HTR-8/SVneo (cell line): Measurements from ENCODE around the gene DENND2D.

ENCODE experiments used
- DNase-seq: peaks from one replicate; pipeline ENCODE4 v3.0.0; 2011; ENCODE audit warnings: low spot score, mixed read lengths; ENCODE audit not compliant: insufficient read length
- FAIRE-seq: peaks from 2 replicates; lab custom pipeline; 2011; peaks lifted over from hg19 to GRCh38; lab: Jason Lieb, UNC

DENND2D gene

GRCh38 chr1:111199881-111200801 is at the start of gene DENND2D:
Gene DENND2D, minus strand, starts transcription at chr1:111200646. Its CDS starts 187 bp downstream, at chr1:111200459.
- no peak for DNase-seq
- no peak for FAIRE-seq

DNA sequence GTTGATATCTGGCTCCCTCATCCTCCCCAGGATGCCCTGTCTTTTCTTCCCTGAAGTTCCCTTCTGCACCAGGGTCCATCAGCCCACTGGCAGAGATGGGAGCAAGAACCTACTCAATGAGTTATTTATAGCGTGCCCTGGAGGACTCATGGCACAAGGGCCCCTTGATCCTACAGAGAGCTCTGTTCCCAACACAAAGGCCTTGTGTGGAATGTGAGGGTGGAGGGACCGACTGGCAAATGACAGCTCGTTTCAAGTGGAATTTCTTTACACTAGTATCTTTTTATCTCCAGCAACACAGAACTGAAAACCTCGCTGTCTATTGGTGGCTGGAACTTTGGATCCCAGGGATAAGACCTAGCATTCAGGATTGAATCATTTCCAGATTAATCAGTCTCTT is 49.5 kb upstream of the DENND2D start:
- DNase-seq (no peak), FAIRE-seq (no peak)

DNA sequence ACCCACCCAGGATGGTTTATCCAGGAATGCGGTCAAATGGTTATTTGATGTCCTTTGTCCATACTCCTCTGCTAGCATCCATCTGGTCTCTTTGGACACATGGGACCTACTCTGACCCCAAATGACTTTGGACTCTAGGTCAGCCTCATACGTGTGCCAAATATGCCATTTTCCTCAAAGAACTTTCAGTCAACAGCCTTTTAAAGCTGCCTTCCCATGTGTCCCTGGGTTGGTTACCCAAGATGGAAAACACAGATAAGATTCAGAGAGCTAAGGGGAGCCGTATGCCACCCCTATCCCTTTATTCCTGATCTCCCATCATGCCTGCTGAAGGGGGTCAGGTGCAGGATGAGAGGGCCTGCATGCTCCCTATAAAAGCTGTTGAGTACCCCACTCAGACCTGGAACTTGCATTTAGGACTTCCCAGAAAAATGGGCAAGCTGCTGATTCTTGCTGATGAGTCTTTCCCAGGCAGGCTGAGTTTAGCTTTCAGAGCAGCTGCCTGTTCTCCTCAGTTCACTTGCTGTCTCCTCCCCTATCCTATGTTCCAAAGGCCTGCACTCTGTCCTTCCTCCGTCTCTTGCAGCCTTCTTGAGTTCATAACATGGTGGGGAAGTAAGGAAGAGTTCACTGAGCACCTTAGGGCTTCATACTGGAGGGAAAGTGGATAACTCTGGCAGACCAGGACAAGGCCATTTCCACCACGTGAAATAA is 46.8 kb upstream of the DENND2D start:
- FAIRE-seq (no peak), DNase-seq (no peak)

DNA sequence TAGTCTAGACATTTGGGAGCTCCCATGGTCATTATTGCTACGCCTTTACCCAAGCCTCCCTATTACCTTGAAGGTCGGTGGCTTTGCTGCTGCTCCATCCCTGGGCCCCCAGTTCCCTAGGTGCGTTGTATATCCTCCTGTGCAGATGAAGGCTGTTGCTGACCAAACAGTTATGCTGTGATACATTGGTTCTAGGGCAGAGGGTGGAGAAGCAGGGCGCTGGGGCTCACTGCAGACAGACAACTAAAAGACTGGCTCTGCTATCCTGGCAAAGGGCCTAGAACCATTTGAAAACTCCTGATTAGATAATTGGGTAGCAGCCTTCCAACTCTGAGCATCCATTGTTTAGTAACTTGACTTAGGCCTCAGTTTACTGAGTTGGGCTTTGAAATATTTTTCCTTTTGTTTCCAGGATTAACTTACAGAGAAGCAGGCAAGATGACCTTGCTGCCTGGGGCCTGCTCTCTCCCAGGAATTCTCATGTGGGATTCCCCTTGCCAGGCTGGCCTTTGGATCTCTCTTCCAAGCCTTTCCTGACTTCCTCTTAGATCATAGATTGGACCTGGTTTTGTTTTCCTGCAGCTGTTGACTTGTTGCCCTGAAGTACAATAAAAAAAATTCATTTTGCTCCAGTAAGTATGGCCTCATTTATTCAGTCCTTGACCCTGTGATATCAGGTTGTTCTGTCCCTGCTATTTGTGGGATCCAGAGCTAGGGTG is 42.5 kb upstream of the DENND2D start:
- DNase-seq (no peak), FAIRE-seq (no peak)

GRCh38 chr1:111241797-111242196 is 41.4 kb upstream of the DENND2D start:
- DNase-seq (no peak), FAIRE-seq (no peak)

DNA sequence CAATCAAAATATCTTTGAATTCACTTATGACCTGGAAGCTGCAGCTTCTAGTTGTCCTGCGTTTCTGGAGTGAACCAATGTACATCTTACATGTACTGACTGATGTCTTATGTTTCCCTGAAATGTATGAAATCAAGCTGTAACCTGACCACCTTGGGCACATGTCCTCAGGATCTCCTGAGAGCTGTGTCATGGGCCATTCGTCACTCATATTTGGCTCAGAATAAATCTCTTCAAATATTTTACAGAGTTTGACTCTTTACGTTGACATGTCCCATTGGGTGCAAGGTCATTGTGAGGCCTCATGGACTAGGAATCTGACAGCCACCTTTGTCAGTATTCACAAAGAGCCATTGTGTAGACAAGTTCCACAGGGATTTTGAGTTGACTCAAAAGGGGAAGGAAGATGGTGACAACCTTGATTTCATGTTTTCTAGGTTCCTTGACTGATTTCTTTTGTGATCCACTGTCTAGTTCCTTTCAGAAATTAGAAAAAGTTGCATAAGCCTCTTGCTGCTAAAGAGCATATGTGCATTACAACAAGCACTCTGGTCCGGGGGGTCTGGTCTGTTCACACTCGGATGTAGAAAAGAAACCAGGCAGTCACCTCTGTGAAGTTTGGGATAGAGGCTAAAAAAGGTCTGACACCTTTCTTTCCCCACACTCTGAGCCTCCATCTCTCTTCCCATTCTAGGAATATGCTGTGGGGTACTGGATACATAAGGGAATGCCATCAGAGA is 37.8 kb upstream of the DENND2D start:
- no peak for FAIRE-seq
- no peak for DNase-seq

GRCh38 chr1:111236806-111237205 is 36.4 kb upstream of the DENND2D start:
- no peak for FAIRE-seq

GRCh38 chr1:111236379-111236778 is 35.9 kb upstream of the DENND2D start:
- FAIRE-seq (no peak), DNase-seq (no peak)

More at GRCh38 chr1:111236806-111237205, 36.4 kb upstream of the DENND2D start:
- DNase-seq: no peak

DNA sequence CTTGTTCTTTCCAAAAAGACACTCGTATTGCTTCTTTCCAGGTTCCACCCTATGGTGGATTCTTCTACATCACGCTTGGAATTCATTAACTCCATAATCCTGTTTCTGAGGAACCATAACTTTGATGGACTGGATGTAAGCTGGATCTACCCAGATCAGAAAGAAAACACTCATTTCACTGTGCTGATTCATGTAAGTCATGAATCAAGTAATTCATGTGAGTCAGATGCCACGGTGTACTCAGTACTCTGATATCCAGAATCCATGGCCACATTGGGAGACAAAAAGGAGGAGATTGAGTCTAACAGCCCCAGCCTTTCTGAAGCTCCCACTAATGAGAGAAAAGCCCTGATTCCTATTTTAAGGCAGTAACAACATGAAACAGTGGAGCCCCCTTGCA is 34.4 kb upstream of the DENND2D start:
- FAIRE-seq (no peak), DNase-seq (no peak)

GRCh38 chr1:111234258-111234657 is 33.8 kb upstream of the DENND2D start:
- DNase-seq: no peak
- FAIRE-seq: no peak

DNA sequence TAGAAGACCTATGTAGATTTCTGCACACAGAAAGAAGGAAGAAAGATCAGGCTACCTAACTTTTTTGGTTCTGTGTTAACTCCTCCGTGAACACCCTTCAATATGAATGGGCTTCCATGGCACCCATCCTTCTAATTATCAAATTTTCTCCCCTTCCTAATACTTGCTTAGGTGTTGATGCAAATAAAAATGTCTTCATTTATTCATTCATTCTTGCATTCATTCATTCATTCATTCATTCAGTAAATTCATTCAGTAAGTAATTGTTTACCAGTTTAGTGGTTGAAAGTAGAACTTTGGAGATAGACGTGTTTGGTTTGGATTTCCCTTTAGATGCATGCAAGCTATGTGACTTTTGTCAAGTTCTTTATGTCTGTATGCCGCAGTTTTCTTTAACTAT is 31.7 kb upstream of the DENND2D start:
- FAIRE-seq (no peak), DNase-seq (no peak)

GRCh38 chr1:111228748-111229126 is 28.3 kb upstream of the DENND2D start:
- no peak for FAIRE-seq
- no peak for DNase-seq

DNA sequence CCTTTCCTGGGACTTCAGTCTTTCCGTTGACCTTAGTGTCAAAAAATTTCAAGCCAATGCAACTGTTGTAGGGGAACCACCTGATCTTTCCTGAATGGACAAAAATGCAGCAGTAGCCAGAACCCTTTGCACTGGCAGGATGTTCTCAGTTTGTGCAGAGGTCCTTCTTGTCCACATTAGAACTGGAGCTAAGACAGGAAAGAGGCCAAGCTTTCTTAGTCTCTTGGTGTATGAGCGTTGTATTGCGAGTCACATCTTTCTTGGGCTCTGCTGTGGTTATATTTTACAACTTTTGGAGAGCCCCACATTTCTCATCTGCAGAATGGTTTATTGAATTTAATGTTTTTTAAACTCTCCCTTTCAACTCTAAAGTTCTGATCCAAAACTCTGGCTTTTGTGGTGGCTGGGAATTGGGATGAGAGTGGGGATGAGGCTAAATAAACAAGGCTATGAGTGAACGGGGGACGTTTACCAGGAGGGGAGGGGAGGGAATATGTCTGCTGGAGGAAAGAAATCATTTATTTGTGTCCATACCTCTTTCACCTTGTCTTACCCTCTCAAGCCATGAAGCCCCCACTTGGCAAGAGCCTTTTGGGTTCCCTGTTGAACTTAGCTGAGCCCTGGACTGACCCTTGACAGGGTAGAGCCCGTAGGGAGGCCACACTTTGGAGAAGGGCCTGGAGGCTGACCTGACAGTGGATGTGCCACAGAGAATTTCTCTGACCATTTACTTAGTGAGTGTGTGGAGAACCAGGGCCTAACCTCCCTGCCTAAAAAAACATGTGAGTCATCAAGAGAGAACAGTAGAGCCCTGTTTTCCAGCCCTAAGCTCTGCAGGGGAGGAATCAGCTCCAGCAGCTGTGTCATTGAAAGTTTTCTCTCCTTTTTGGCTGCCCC is 27.7 kb upstream of the DENND2D start:
- DNase-seq (no peak), FAIRE-seq (no peak)

DNA sequence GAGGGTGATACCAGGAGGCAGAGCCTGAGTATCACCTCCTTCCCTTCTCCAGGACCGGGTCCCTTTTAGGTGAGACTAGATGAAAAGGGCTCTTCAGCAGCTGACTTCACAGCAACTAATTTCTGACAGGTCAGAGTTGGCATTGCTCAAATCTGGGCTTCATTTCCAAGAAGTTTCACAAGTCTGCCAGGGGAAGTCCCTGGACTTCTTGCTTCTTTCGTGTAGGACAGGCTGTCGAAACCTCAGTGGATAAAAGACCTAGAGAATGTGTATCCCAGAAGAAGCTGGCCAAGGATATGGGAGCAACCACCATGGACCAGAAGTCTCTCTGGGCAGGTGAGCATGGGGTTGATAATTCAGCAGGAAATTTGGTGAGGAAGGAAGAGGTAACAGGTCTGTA is 27.0 kb upstream of the DENND2D start, which contains the start of gene CHI3L2:
Gene CHI3L2, plus strand, starts transcription at position 280 of the 400 bp plus-strand sequence. Its CDS starts 17 bp downstream, at position 297.
- FAIRE-seq (no peak), DNase-seq (no peak)

GRCh38 chr1:111225717-111226400 is 25.4 kb upstream of the DENND2D start:
- DNase-seq (no peak), FAIRE-seq (no peak)

- DNase-seq (no peak), FAIRE-seq (no peak)
Measured at GRCh38 chr1:111225091-111225490, 24.6 kb upstream of the DENND2D start.

- FAIRE-seq: no peak
- DNase-seq: no peak
Measured at GRCh38 chr1:111223126-111223685, 22.8 kb upstream of the DENND2D start.
